GM23248 (cell line): Measurements from ENCODE around the gene COX5B. TPM values are rescaled to one million over a fixed set of nuclear protein-coding genes. Genes with fewer than 3 reads are reported as not detected.

ENCODE experiments used
- DNase-seq: peaks from one replicate; pipeline ENCODE4 v3.0.0-alpha.2; 2015
- H2AFZ ChIP-seq: fragments of 200-600 bp; sonication (generic); 2 replicates; pipeline ENCODE4 v1.6.1; 2016; ENCODE audit warnings: antibody characterized with exemption
- H3F3A ChIP-seq: fragments of 200-600 bp; sonication (generic); 2 replicates; pipeline ENCODE4 v1.6.1; 2016; ENCODE audit warnings: mild to moderate bottlenecking, antibody characterized with exemption, mixed run types; ENCODE audit not compliant: insufficient read depth
- H3K27ac ChIP-seq: fragments of 200-600 bp; sonication (generic); 2 replicates; pipeline ENCODE4 v1.5.1; 2016; ENCODE audit warnings: mild to moderate bottlenecking
- H3K27me3 ChIP-seq: fragments of 200-600 bp; sonication (generic); replicated peaks from 2 replicates; pipeline ENCODE4 v1.6.1; 2016; ENCODE audit warnings: mild to moderate bottlenecking; ENCODE audit not compliant: insufficient read depth
- H3K36me3 ChIP-seq: fragments of 200-600 bp; sonication (generic); 2 replicates; pipeline ENCODE4 v1.6.1; 2016; ENCODE audit warnings: low read depth, mild to moderate bottlenecking
- H3K4me1 ChIP-seq: fragments of 200-600 bp; sonication (generic); 2 replicates; pipeline ENCODE4 v1.6.1; 2016; ENCODE audit warnings: mild to moderate bottlenecking; ENCODE audit not compliant: insufficient read depth
- H3K4me2 ChIP-seq: fragments of 200-600 bp; sonication (generic); one replicate; pipeline ENCODE4 v1.6.1; 2016; ENCODE audit warnings: mild to moderate bottlenecking; ENCODE audit not compliant: unreplicated experiment
- H3K4me3 ChIP-seq: fragments of 200-600 bp; sonication (generic); 2 replicates; pipeline ENCODE4 v1.5.1; 2016; ENCODE audit warnings: mild to moderate bottlenecking
- H3K79me2 ChIP-seq: fragments of 200-600 bp; sonication (generic); 2 replicates; pipeline ENCODE4 v1.6.1; 2016; ENCODE audit warnings: mild to moderate bottlenecking; ENCODE audit not compliant: insufficient read depth
- H3K9ac ChIP-seq: fragments of 200-600 bp; sonication (generic); 2 replicates; pipeline ENCODE4 v1.6.1; 2016; ENCODE audit warnings: mild to moderate bottlenecking
- H3K9me2 ChIP-seq: fragments of 200-600 bp; sonication (generic); 2 replicates; pipeline ENCODE4 v1.6.1; 2016; ENCODE audit warnings: mixed run types, mild to moderate bottlenecking, moderate library complexity; ENCODE audit not compliant: insufficient read depth
- H3K9me3 ChIP-seq: fragments of 200-600 bp; sonication (generic); one replicate; pipeline ENCODE4 v1.6.1; 2017; ENCODE audit warnings: low read depth
- H4K20me1 ChIP-seq: fragments of 200-600 bp; sonication (generic); 2 replicates; pipeline ENCODE4 v1.6.0; 2016; ENCODE audit not compliant: insufficient read depth
- EZH2 ChIP-seq: fragments of 200-600 bp; sonication (generic); IDR thresholded peaks from 2 replicates; pipeline ENCODE4 v1.6.1; 2018; ENCODE audit warnings: antibody characterized with exemption, mild to moderate bottlenecking; ENCODE audit not compliant: insufficient read depth, poor library complexity, severe bottlenecking
- EZH2phosphoT487 ChIP-seq: fragments of 200-600 bp; sonication (generic); IDR thresholded peaks from 2 replicates; pipeline ENCODE4 v1.6.1; 2018; ENCODE audit warnings: antibody characterized with exemption, moderate library complexity, mild to moderate bottlenecking, low read depth; ENCODE audit not compliant: insufficient read depth
- WGBS, 2 experiments: methylation state at CpG; one replicate each; pipeline ENCODE4 v1.1.6; 2015 to 2017; ENCODE audit warnings: low lambda C conversion rate in 2 of 2, low coverage in 1 of 2; ENCODE audit errors: missing lambda C conversion rate in 2 of 2; 5-methylcytosine and 5-hydroxymethylcytosine counted together
- in situ Hi-C: fragments of 300-500 bp; cut with MboI; formaldehyde crosslinking; loops from 2 replicates; pipeline ENCODE4 v1.15.0; 2020
- polyA plus RNA-seq: library from polyadenylated mRNA; unstranded; fragments of >200 nt; fragmentation: Nextera tagmentation; extraction: Ambion mirVana; gene quantifications from 2 replicates; pipeline ENCODE4 v1.2.1, GENCODE V29; 2016
- total RNA-seq: library from RNA; depleted of rRNA; stranded (reverse); fragments of >200 nt; shearing (Covaris generic); gene quantifications from 2 replicates; pipeline ENCODE4 v1.2.3, GENCODE V29; 2014

The COX5B gene
- total and polyA plus RNA-seq, 2 experiments from 2014 or later, result 211 to 315 TPM

DNA sequence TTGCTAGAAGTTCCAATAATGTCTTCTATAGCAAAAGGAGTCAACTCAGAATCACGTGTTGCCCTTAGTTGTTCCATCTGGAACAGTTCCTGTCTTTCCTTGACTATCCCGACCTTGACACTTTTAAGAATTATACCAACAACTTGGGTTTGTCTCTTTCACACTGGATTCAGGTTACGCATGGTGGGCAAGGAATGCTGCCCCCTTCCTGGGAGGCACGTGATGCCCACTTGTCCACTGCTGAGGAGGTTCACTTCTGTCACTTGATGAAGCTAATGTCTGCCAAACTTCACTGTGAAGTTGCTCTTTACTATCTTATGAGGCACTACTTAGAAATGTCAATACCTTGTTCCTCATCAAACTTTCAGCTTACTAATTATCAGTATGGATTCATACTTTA lies 5.3 kb downstream of the COX5B start:
- Histone ChIP-seq H3K9me2 (no peaks in the 10 kb centered on the region), H3K9me3 (no peaks in the 10 kb centered on the region), H3K4me3 (no peak overlapping the region), H3K9ac (no peak overlapping the region), H3K36me3 (peaks cover 31% of the 10 kb centered on the region), H3K27me3 (no peaks in the 10 kb centered on the region), H2AFZ (no peak overlapping the region), H3K4me1 (peaks cover 6% of the 10 kb centered on the region; the same call in 1 of the 2 replicates), H3F3A (peaks cover 39% of the 10 kb centered on the region), H4K20me1 (no peaks in the 10 kb centered on the region), H3K79me2 (peaks cover 17% of the 10 kb centered on the region), H3K4me2 (no peak overlapping the region), H3K27ac (no peak overlapping the region)
- no peak for TF ChIP-seq EZH2phosphoT487
- no peak for TF ChIP-seq EZH2
- DNase-seq, result no peak
- 60 to 61% methylated on average over 4 of the region's 4 CpGs for WGBS, 2 experiments
- in situ Hi-C loops, result no loop called here

DNA sequence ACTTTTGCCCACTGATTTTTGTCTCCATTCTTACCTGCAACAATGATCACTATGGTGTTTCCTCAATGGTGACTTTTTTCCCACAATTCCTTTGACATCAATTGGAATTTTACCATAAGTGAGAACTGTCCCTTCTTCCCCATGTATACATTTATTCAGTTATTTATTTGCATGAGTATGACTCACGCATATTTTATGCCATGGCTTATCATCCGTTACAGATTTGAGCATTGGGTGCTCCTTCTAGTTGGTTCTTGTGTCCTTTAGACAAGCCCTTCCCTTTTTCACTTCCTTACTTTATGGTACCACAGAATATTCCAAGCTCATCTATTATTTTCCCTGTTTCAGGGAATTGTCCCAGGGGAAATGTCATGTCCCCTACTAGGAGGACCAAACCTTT lies 7.6 kb downstream of the COX5B start:
- no peak for TF ChIP-seq EZH2
- no peak for TF ChIP-seq EZH2phosphoT487
- Histone ChIP-seq H3K79me2 (0 out of 2 replicates have a peak, but pooled peaks cover under 1% of the 10 kb centered on the region), H3F3A (peaks cover 33% of the 10 kb centered on the region), H3K4me2 (no peak overlapping the region), H4K20me1 (no peaks in the 10 kb centered on the region), H3K4me1 (no peaks in the 10 kb centered on the region), H3K9ac (no peak overlapping the region), H3K9me2 (no peaks in the 10 kb centered on the region), H3K4me3 (no peak overlapping the region), H3K9me3 (no peaks in the 10 kb centered on the region), H2AFZ (no peak overlapping the region), H3K27me3 (no peaks in the 10 kb centered on the region), H3K36me3 (peaks cover 17% of the 10 kb centered on the region; the same call in 1 of the 2 replicates), H3K27ac (no peak overlapping the region)
- in situ Hi-C loops, result no loop called here
- 89 to 96% methylated on average over 2 of the region's 2 CpGs for WGBS, 2 experiments
- no peak for DNase-seq

DNA sequence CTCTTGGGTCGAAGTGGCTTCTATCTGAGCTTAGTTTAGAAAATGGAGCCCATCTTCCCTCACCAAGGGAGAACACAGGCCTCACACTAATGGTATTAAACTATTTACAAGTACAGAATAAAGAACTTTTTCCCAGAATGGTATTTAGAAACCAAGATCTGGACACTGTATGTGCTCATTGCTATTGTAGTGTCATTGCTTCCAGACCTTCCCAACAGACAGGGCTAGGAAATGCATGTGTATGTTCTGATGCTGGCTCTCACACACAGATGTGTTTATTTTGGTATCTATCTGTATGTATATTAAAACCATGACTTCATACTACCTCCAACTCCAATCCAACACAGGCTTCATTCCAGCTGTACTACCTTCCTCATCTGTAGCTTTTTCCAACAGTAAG lies 8.0 kb downstream of the COX5B start:
- in situ Hi-C loops, result no loop called here
- no peak for DNase-seq
- Histone ChIP-seq H3K9me3 (no peaks in the 10 kb centered on the region), H3K9me2 (no peaks in the 10 kb centered on the region), H2AFZ (no peak overlapping the region), H3K27ac (no peak overlapping the region), H3K36me3 (peaks cover 16% of the 10 kb centered on the region; the same call in 1 of the 2 replicates), H3K4me1 (no peaks in the 10 kb centered on the region), H3K4me2 (no peak overlapping the region), H4K20me1 (no peaks in the 10 kb centered on the region), H3K9ac (no peak overlapping the region), H3K4me3 (no peak overlapping the region), H3F3A (peaks cover 32% of the 10 kb centered on the region), H3K79me2 (peaks cover 5% of the 10 kb centered on the region; the same call in 1 of the 2 replicates), H3K27me3 (no peaks in the 10 kb centered on the region)
- WGBS, 2 experiments, result 94 to 100% methylated on average over 1 of the region's 1 CpG
- TF ChIP-seq EZH2phosphoT487 (no peak), EZH2 (no peak)

DNA sequence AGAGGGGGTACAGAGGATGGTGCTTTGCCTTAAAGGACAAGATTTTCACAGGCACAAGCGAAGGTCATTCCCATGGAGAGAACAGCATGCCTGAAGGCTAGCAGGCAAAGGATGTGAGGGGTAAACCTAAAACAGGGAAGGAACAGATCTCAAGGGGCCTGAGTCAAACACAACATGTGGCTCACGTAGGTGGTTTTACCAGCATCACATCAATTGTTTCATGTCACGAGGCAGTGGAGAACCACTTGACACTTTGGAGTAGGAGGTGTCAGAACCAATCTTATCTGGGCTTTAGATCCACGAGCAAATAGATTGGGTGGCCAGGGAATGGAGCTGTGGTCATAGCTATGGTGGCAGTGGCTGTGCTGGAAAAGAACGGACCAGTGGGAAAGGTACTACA lies 8.4 kb downstream of the COX5B start:
- Histone ChIP-seq H3K79me2 (peaks cover 9% of the 10 kb centered on the region; the same call in 1 of the 2 replicates), H4K20me1 (no peaks in the 10 kb centered on the region), H2AFZ (no peak overlapping the region), H3K9ac (no peak overlapping the region), H3F3A (peaks cover 28% of the 10 kb centered on the region), H3K9me2 (no peaks in the 10 kb centered on the region), H3K9me3 (no peaks in the 10 kb centered on the region), H3K4me1 (no peaks in the 10 kb centered on the region), H3K4me3 (no peak overlapping the region), H3K4me2 (no peak overlapping the region), H3K36me3 (peaks cover 16% of the 10 kb centered on the region; the same call in 1 of the 2 replicates), H3K27me3 (no peaks in the 10 kb centered on the region), H3K27ac (no peak overlapping the region)
- WGBS, 2 experiments, result 67 to 79% methylated on average over 5 of the region's 5 CpGs
- DNase-seq, result no peak
- in situ Hi-C loops, result no loop called here
- no peak for TF ChIP-seq EZH2
- TF ChIP-seq EZH2phosphoT487, result no peak

DNA sequence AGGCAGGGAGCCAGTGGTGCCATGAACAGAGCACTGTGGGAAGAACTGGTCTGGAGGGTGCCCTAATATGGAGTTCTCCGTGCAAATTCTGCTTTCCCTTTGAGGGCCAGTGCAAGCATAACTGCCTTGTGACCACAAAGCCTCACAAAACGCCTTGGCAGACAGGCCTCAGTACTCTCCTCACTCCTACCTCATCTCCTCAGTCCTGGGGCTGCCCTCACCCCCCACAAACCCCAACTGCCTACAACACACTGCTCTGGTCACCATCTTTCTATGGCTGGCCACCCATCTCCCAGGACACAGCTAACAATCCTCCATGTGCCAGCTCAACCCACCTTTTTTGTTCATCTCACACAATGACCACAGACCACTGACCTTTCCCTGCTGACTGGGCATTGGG lies 8.9 kb downstream of the COX5B start:
- 88 to 97% methylated on average over 2 of the region's 2 CpGs for WGBS, 2 experiments

More for the DNA sequence above, 8.9 kb downstream of the COX5B start:
- no peak overlapping the region for H3K27ac ChIP-seq
- no peak overlapping the region for H3K9ac ChIP-seq
- H3K9me3 ChIP-seq, result no peaks in the 10 kb centered on the region
- H3F3A ChIP-seq, result peaks cover 24% of the 10 kb centered on the region; the same call in 1 of the 2 replicates
- no peak for DNase-seq
- no peaks in the 10 kb centered on the region for H3K27me3 ChIP-seq
- no peak overlapping the region for H2AFZ ChIP-seq
- TF ChIP-seq EZH2 (no peak), EZH2phosphoT487 (no peak)
- H3K36me3 ChIP-seq, result peaks cover 16% of the 10 kb centered on the region; the same call in 1 of the 2 replicates
- peaks cover 12% of the 10 kb centered on the region for H3K79me2 ChIP-seq
- no peaks in the 10 kb centered on the region for H3K4me1 ChIP-seq
- H4K20me1 ChIP-seq, result no peaks in the 10 kb centered on the region
- no peaks in the 10 kb centered on the region for H3K9me2 ChIP-seq
- no peak overlapping the region for H3K4me2 ChIP-seq
- H3K4me3 ChIP-seq, result no peak overlapping the region
- in situ Hi-C loops, result no loop called here
